Stimulated activated CD8-positive, alpha-beta memory T cell treated with anti-CD3 and anti-CD28 coated beads, Interleukin-7, amount 100 ng/mL, for 48 hours (primary cell): ENCODE measurements around the gene RASD2.

Experiments used
- DNase-seq, 2 donors: peaks; one replicate each; pipeline ENCODE4 v3.0.0-alpha.2; 2020; ENCODE audit warnings: low read depth in 1 of 2; ENCODE audit errors: extremely low read depth in 1 of 2

Gene RASD2

GRCh38 chr22:35580351-35581022 lies 39.9 kb downstream of the RASD2 start:
- DNase-seq, result no peak

- no peak for DNase-seq
Observed at GRCh38 chr22:35581023-35581413, 40.4 kb downstream of the RASD2 start.

- DNase-seq, result no peak
Observed at GRCh38 chr22:35582218-35582860, 41.7 kb downstream of the RASD2 start.

GRCh38 chr22:35582861-35583670 lies 42.4 kb downstream of the RASD2 start:
- peak; percentile 13 to 14 for DNase-seq

DNA sequence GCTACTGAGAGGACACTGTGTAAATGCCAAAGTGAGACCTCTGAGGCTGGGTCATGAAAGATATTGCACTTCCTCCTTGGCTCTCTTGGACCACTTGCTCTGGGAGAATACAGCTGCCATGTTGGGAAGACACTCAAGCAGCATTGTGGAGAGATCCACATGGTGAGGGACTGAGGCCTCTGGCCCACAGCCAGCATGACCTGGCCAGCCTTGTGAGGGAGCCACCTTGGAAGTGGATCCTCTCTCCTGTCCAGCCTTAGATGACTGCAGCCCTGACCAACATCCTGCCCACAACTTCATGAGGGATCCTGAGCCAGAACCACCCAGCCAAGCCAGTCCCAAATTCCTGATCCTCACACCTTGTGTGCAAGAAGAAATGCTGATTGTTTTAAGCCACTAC lies 46.1 kb downstream of the RASD2 start:
- no peak for DNase-seq

GRCh38 chr22:35587447-35587870 lies 46.8 kb downstream of the RASD2 start:
- no peak for DNase-seq

GRCh38 chr22:35587896-35588295 lies 47.3 kb downstream of the RASD2 start:
- no peak for DNase-seq

GRCh38 chr22:35589071-35589755 lies 48.6 kb downstream of the RASD2 start:
- DNase-seq, result no peak

DNA sequence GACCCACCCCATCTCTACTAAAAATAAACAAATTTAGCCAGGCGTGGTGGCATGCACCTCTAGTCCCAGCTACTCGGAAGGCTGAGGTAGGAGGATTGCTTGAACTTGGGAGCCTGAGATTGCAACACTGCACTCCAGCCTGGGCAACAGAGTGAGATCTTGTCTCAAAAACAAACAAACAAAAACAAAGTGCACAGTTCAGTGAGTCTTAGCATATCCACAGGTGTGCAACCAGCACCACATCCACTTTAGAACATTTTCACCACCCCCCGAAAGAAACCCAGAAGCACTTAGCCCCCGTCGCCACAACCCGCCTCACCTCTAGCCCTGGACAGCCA lies 49.1 kb downstream of the RASD2 start:
- no peak for DNase-seq

DNA sequence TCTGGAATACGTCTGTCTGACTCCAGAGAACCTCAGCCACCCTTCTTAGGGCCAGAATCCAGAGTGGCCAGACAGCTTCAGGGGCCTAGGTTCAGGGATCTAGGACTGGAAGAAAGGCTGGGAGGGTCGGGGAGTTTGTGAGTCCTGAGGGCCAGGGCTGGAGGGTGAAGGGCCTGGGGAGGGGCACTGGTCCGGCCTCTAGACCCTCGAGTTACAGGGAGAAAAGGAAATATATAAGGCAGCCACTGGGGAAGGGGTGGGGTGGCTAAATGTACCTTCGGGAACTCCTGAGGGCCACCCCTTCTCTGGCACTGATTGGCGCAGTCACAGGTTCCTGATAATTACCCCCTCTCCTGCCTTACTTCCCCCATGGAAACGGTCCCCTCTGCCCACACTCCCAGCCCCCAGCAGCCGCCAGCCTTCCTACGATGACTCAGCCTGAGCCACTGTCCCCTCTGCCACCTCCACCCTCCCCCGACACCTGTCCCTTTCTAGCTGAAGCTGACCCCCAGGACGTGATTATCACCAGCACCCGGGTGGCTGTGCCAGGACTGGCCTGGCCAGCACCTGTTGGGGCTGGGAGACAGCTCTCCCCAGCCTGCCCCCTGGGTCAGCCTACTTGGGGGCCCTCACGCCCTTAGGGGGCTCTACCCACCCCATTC lies 50.1 kb downstream of the RASD2 start:
- no peak for DNase-seq

- no peak for DNase-seq
Observed at GRCh38 chr22:35591714-35592417, 51.2 kb downstream of the RASD2 start.

DNA sequence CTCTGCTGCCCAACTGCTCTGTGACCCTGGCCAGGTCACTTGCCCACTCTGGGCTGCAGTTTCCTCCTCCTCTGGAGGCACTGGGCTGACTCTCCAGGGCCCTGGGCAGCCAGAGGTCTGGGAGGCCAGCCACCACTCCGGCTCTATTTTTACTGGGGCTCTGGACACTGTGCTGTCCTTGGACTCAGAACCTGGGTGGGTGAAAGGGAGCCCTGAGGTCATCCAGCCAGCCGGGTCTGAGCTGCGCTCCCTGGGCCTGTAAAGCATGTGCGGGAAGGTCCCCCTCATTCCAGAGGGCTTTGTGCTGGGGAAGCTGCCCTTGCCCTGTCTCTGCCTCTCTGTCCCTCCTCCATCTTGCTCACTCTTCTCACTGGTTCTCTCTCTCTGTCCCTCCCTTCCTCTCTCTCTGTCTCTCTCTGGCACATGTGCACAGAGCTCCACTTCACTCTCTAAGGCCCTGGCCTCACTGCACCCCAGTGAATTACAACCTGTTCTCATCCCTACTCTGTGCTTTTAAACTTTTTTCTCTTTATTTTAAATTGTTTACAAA lies 51.9 kb downstream of the RASD2 start:
- no peak for DNase-seq

DNA sequence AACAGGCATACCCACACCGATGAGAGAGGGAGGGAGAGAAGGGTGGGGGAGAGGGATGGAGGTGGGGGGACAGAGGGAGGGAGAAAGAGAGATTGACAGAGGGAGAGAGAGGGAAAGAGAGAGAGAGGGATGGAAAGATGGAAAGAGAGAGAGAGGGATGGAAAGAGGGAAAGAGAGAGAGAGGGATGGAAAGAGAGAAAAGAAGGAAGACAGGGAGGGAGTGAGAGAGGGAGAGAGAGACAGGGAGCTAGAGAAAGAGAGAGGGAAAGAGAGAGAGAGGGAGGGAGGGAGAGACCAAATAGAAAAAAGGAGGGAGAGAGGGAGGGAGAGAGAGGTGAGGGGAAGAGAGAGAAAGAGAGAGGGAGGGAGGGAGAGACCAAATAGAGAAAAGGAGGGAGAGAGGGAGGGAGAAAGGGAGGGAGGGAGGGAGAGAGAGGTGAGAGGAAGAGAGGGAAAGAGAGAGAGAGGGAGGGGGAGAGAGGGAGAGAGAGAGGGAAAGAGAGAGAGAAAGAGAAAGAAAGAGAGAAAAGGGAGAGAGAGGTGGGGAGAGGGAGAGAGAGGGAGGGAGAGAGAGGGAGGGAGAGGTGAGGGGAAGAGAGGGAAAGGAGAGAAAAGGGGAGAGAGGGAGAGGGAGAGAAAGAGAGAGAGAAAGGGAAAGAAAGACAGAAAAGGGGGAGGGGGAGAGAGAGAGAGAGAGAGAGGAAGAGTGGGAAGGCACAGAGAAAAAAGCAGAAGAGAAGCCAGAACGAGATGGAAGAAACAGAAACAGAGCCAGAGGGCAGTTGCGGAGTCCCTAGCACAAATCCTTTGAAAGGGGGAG lies 52.6 kb downstream of the RASD2 start:
- DNase-seq, result no peak

DNA sequence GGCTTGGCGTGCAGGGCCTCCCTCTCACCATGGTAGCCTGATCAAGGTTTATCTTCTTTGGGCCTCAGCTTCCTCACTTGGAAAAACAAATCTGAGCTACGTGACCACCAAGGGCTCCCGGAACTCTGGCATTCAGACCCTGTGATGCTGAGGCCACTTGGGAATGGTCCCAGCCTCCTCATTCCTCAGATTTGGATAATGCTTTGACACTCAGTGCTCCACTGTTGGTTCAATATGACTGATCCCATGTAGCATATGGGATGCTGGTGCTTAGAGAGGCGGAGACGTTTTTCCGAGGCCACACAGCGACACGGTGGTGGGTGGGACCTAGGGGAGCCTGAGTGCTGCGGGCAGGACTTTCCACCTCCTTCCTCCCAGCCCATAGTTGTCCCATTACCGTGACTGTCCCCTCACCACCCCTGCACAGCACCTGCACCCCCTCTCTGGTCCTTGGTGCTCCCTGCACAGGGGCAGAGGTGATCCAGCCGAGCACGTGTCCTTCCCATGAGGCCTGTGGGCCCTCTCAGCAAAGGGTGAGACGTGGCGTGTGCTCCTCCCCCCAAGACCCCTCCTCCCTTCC lies 53.4 kb downstream of the RASD2 start:
- DNase-seq, result no peak

- no peak for DNase-seq
Observed at GRCh38 chr22:35594686-35595085, 54.1 kb downstream of the RASD2 start.

- no peak for DNase-seq
Observed at GRCh38 chr22:35596821-35597220, 56.2 kb downstream of the RASD2 start.

- DNase-seq, result no peak
Observed at GRCh38 chr22:35597692-35598395, 57.2 kb downstream of the RASD2 start.

DNA sequence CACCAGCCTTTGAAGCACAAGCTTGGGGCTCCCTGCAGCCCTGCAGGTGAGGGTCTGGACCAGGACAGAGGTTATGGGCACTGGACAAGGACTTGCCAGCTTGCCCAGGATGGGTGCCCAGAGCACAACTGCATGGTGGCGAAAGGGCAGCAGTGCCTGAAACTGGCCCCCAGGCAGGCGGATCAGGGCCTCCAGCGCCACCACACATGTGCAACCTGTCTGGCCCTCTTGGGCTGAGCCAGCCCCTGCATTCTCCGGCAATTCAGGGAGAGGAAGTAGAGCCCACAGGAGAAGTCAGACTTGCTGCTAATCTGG lies 57.7 kb downstream of the RASD2 start:
- DNase-seq, result no peak
